C4-2B (cell line): Measurements from ENCODE around the gene NRG2.

Source experiments
- ZFX ChIP-seq: fragments of 450-650 bp; IDR thresholded peaks from 2 replicates; pipeline ENCODE4 v1.6.1; 2017
- TF ChIP-seq, protein P1 (sequence below): fragments of 450-650 bp; conservative IDR thresholded peaks from 2 replicates; pipeline ENCODE4 v1.5.1; 2017; ENCODE audit warnings: mild to moderate bottlenecking

DNA sequence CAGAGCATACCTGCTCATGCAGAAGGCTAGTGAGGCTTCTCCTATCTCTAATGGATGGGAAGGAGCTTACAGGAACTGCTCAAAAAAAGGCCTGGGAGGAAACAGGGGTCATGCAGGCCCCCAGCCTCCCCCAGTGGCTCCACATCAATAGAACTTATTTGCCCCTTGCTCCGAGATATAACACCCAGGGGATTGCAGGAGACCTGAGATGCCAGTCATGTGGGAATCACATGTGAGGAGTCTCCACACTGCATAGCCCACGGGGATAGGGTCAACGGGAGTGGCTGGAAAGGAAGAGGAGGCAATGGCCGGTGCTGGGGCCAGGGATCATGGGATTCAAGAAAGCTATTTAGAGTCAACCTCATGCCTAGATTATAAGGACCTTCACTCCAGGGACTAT is 76.2 kb downstream of the NRG2 start:
- TF ChIP-seq, protein P1, sequence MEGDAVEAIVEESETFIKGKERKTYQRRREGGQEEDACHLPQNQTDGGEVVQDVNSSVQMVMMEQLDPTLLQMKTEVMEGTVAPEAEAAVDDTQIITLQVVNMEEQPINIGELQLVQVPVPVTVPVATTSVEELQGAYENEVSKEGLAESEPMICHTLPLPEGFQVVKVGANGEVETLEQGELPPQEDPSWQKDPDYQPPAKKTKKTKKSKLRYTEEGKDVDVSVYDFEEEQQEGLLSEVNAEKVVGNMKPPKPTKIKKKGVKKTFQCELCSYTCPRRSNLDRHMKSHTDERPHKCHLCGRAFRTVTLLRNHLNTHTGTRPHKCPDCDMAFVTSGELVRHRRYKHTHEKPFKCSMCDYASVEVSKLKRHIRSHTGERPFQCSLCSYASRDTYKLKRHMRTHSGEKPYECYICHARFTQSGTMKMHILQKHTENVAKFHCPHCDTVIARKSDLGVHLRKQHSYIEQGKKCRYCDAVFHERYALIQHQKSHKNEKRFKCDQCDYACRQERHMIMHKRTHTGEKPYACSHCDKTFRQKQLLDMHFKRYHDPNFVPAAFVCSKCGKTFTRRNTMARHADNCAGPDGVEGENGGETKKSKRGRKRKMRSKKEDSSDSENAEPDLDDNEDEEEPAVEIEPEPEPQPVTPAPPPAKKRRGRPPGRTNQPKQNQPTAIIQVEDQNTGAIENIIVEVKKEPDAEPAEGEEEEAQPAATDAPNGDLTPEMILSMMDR, result no peak
- no peak for TF ChIP-seq ZFX
